ENCODE measurements around the gene CNTNAP2. TPM values are rescaled to one million over a fixed set of nuclear protein-coding genes. Genes with fewer than 3 reads are reported as not detected.

Gene CNTNAP2
- total RNA-seq, 2 experiments from 2014 or later, result 0.28 TPM; not detected in 1

DNA sequence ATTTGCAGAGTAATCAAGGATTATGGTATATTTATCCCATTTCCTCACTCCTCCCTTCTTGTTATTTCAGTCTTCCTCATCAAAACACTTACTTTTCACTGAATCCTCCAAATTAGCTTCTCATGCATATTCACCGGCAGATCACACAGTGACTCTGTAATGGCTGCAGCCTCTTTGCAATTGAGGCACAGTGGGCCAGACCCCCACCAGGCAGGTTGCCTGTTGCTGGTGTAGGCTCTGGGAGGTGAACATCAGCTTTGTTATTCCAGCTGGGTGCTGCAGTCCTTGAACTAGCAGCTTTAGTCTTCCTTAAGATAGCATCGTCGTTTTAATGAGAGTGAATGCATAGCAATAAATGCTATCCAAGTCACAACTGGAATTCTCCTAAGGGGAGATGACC, 449.3 kb downstream of the CNTNAP2 start:
- ChIA-PET POLR2A (no interaction called here), CTCF (ENCODE audit: unreplicated experiment) (no interaction called here)
- no peak for DNase-seq (ENCODE audit: low spot score)
- Histone ChIP-seq H3K9me2 (ENCODE audit: insufficient read depth, low read length) (no peaks in the 10 kb centered on the region), H3K79me2 (ENCODE audit: insufficient read depth, low read depth, low read length) (no peaks in the 10 kb centered on the region), H3K9me3 (ENCODE audit: low read length) (no peaks in the 10 kb centered on the region), H4K20me1 (ENCODE audit: insufficient read depth, low read length) (no peaks in the 10 kb centered on the region), H3K4me2 (ENCODE audit: low read length) (no peak overlapping the region), H3K36me3 (ENCODE audit: insufficient read depth, low read length) (no peaks in the 10 kb centered on the region), H3K27ac (ENCODE audit: low read depth, low read length, poor library complexity, severe bottlenecking) (no peak overlapping the region), H3K4me3 (ENCODE audit: low read depth, low read length, poor library complexity, severe bottlenecking) (no peak overlapping the region), H2AFZ (ENCODE audit: low read length) (no peak overlapping the region), H3K4me1 (ENCODE audit: insufficient read depth, low read length, poor library complexity, severe bottlenecking) (no peaks in the 10 kb centered on the region)
- intact Hi-C loops (cut with micrococcal nuclease; ENCODE audit: unreplicated experiment), result no loop called here
- BruUV-seq (replicated peaks), result no TSS peak
- TF ChIP-seq, protein P1, sequence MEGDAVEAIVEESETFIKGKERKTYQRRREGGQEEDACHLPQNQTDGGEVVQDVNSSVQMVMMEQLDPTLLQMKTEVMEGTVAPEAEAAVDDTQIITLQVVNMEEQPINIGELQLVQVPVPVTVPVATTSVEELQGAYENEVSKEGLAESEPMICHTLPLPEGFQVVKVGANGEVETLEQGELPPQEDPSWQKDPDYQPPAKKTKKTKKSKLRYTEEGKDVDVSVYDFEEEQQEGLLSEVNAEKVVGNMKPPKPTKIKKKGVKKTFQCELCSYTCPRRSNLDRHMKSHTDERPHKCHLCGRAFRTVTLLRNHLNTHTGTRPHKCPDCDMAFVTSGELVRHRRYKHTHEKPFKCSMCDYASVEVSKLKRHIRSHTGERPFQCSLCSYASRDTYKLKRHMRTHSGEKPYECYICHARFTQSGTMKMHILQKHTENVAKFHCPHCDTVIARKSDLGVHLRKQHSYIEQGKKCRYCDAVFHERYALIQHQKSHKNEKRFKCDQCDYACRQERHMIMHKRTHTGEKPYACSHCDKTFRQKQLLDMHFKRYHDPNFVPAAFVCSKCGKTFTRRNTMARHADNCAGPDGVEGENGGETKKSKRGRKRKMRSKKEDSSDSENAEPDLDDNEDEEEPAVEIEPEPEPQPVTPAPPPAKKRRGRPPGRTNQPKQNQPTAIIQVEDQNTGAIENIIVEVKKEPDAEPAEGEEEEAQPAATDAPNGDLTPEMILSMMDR (conservative IDR thresholded peaks at IDR 0.05; ENCODE audit: low read length), result no peak
- no peak for TF ChIP-seq EZH2phosphoT487 (IDR thresholded peaks at IDR 0.05; ENCODE audit: borderline replicate concordance, low read depth, low read length)

DNA sequence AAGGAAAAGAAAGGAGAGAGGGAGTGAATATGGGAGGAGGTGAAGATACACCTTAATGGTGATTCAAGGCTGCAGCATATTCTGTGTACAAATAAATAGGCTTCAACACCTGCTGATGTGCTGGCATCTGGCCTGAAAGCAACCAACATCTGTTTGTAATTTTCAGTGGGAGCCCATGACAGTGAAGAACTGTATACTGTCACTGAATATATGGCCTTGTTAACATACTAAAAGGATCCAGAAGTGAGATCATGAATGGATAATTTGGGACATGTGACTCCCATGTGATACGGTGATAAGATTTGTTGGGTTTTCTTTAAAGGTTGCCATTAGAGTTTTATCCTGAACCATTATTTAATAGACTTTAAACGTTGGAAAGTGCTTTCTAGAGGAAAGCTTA, 459.3 kb downstream of the CNTNAP2 start:
- H2AFZ ChIP-seq (ENCODE audit: low read length), result no peak overlapping the region
- no peaks in the 10 kb centered on the region for H3K36me3 ChIP-seq (ENCODE audit: insufficient read depth, low read length)
- no TSS peak for BruUV-seq (replicated peaks)
- TF ChIP-seq, protein P1 (conservative IDR thresholded peaks at IDR 0.05; ENCODE audit: low read length), result no peak
- TF ChIP-seq EZH2phosphoT487 (IDR thresholded peaks at IDR 0.05; ENCODE audit: borderline replicate concordance, low read depth, low read length), result no peak
- no peak overlapping the region for H3K4me2 ChIP-seq (ENCODE audit: low read length)
- no peak overlapping the region for H3K27ac ChIP-seq (ENCODE audit: low read depth, low read length, poor library complexity, severe bottlenecking)
- H3K9me2 ChIP-seq (ENCODE audit: insufficient read depth, low read length), result no peaks in the 10 kb centered on the region
- H3K79me2 ChIP-seq (ENCODE audit: insufficient read depth, low read depth, low read length), result no peaks in the 10 kb centered on the region
- DNase-seq (ENCODE audit: low spot score), result no peak
- intact Hi-C loops (cut with micrococcal nuclease; ENCODE audit: unreplicated experiment), result no loop called here
- H4K20me1 ChIP-seq (ENCODE audit: insufficient read depth, low read length), result no peaks in the 10 kb centered on the region
- H3K9me3 ChIP-seq (ENCODE audit: low read length), result no peaks in the 10 kb centered on the region
- CTCF ChIA-PET (ENCODE audit: unreplicated experiment), result no interaction called here
- no peak overlapping the region for H3K4me3 ChIP-seq (ENCODE audit: low read depth, low read length, poor library complexity, severe bottlenecking)
- POLR2A ChIA-PET, result no interaction called here
- H3K4me1 ChIP-seq (ENCODE audit: insufficient read depth, low read length, poor library complexity, severe bottlenecking), result no peaks in the 10 kb centered on the region

DNA sequence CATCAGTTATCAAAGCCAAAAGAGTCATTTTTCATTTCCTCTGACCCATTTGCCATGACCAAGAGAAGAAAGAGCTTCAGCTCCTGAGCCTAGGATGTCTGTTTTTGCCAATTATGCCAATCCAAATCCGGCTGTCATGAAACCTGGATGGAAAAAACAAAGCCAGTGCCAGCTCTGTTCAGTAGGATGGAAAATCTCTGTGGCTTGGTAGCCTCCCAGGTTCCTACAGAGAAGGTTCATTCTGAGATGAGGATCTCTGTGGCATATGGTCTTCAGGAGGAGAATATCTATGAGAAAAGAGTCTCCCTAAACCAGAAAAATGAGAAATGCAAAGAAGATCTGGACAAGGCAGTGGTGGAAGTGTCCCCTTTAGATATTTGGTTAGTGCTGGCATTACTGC, 475.4 kb downstream of the CNTNAP2 start:
- no peaks in the 10 kb centered on the region for H3K9me2 ChIP-seq (ENCODE audit: insufficient read depth, low read length)
- POLR2A ChIA-PET, result no interaction called here
- CTCF ChIA-PET (ENCODE audit: unreplicated experiment), result no interaction called here
- TF ChIP-seq EZH2phosphoT487 (IDR thresholded peaks at IDR 0.05; ENCODE audit: borderline replicate concordance, low read depth, low read length), result no peak
- TF ChIP-seq, protein P1 (conservative IDR thresholded peaks at IDR 0.05; ENCODE audit: low read length), result no peak
- no peak for DNase-seq (ENCODE audit: low spot score)
- H3K4me1 ChIP-seq (ENCODE audit: insufficient read depth, low read length, poor library complexity, severe bottlenecking), result no peaks in the 10 kb centered on the region
- H3K36me3 ChIP-seq (ENCODE audit: insufficient read depth, low read length), result no peaks in the 10 kb centered on the region
- H3K4me3 ChIP-seq (ENCODE audit: low read depth, low read length, poor library complexity, severe bottlenecking), result no peak overlapping the region
- no peaks in the 10 kb centered on the region for H3K79me2 ChIP-seq (ENCODE audit: insufficient read depth, low read depth, low read length)
- intact Hi-C loops (cut with micrococcal nuclease; ENCODE audit: unreplicated experiment), result no loop called here
- H2AFZ ChIP-seq (ENCODE audit: low read length), result no peak overlapping the region
- no TSS peak for BruUV-seq (replicated peaks)
- H4K20me1 ChIP-seq (ENCODE audit: insufficient read depth, low read length), result no peaks in the 10 kb centered on the region
- no peaks in the 10 kb centered on the region for H3K9me3 ChIP-seq (ENCODE audit: low read length)
- no peak overlapping the region for H3K27ac ChIP-seq (ENCODE audit: low read depth, low read length, poor library complexity, severe bottlenecking)
- no peak overlapping the region for H3K4me2 ChIP-seq (ENCODE audit: low read length)
